NAMALWA (cell line): ENCODE measurements around the gene ACER2.
"Not testable (repeated sequence)": the region's sequence is repeated elsewhere in the genome, so short reads cannot be mapped to it uniquely, and the experiment has no call there.

Source experiments
- DNase-seq: peaks from one replicate; pipeline ENCODE4 v3.0.0-alpha.2; 2015; ENCODE audit warnings: low spot score

ACER2 gene

DNA sequence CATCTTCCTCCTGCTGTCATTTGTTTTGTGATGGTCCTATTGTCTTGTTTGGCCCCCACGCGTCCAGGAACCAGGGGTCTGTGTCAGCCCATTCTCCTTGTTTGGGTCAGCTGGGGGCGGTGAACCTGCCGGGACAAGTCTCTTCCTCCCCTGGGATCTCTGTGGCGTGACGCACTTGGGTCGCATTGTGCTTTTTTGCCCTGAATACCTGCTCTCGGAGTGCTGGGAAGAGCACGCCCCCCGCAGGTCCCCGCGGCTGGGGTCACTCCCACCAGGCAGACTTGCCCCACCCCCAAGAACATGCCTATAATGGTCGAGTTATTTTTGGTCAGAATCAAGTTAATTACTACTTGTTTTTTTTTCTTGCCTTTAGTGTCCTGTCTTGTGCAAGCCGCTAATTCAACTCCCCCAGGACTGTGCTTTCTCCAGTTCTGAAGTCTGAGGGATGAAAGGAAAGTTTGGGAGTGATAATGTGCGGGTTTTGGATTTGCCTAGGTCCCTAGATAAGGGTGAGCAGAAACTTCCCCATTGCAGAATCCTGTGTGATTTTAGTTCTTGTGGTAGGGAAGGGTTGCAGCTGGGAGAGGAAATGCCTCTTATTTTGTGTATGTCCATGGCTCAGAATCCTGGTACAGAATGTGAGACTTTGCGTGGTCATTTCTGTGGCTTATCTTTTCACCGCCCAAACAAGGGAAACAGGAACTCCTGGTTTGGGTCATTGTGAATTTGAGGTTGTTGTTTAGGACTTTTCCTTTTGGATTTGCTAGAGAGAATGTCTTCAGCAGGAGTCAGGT, 789 bp downstream of the ACER2 start:
- DNase-seq, result peak; percentile 43

GRCh38 chr9:19410195-19410503, 1.3 kb downstream of the ACER2 start:
- no peak for DNase-seq

- no peak for DNase-seq
These were observed 1.8 kb downstream of the ACER2 start for GRCh38 chr9:19410594-19410993.

GRCh38 chr9:19411316-19411715, 2.5 kb downstream of the ACER2 start:
- DNase-seq, result no peak

GRCh38 chr9:19413456-19413855, 4.6 kb downstream of the ACER2 start:
- DNase-seq, result not testable (repeated sequence)

DNA sequence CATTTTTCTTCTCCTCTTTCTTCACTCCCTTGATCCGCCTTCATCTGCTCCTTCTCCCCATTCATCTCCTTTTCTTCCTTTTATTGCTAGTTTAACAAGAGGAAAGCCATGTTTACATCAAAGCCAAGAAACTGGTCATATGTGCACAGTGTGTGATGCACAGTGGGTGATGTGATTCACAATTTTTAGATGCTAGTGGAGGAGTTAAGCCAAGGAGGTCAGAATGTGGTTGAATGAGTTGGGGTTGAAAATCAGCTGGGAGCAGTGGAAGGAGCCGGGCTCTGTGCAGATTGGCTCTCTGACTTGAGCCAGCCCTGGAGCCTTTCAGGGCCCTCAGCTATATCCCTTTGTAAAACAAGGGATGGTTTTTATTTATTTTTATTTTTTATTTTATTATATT, 7.3 kb downstream of the ACER2 start:
- DNase-seq, result no peak

DNA sequence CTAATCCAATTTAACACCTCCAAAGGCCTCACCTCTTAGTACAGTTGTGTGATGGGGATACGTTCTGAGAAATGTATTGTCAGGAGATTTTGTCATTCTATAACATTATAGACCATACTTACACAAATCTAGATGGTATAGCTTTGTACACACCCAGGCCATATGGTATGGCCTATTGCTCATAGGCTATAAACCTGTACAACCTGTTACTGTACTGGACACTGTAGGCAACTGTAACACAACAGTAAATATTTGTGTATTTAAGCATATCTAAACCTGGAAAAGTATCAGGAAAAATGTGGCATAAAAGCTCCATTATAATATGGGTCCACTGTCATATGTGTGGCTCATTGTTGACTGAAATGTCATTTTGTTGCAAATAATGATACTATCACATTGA, 12.1 kb downstream of the ACER2 start:
- DNase-seq, result no peak

- DNase-seq, result no peak
These were observed 14.4 kb downstream of the ACER2 start for GRCh38 chr9:19423163-19423562.

GRCh38 chr9:19424176-19424779, 15.5 kb downstream of the ACER2 start:
- no peak for DNase-seq

GRCh38 chr9:19429595-19429994, 20.8 kb downstream of the ACER2 start:
- no peak for DNase-seq

- DNase-seq, result no peak
These were observed 21.5 kb downstream of the ACER2 start for GRCh38 chr9:19430201-19430760.

GRCh38 chr9:19431361-19432171, 22.8 kb downstream of the ACER2 start:
- no peak for DNase-seq

- DNase-seq, result no peak
These were observed 23.7 kb downstream of the ACER2 start for GRCh38 chr9:19432473-19432872.

GRCh38 chr9:19433729-19434128, 24.9 kb downstream of the ACER2 start:
- DNase-seq, result not testable (repeated sequence)

GRCh38 chr9:19440376-19440775, 31.6 kb downstream of the ACER2 start:
- no peak for DNase-seq

DNA sequence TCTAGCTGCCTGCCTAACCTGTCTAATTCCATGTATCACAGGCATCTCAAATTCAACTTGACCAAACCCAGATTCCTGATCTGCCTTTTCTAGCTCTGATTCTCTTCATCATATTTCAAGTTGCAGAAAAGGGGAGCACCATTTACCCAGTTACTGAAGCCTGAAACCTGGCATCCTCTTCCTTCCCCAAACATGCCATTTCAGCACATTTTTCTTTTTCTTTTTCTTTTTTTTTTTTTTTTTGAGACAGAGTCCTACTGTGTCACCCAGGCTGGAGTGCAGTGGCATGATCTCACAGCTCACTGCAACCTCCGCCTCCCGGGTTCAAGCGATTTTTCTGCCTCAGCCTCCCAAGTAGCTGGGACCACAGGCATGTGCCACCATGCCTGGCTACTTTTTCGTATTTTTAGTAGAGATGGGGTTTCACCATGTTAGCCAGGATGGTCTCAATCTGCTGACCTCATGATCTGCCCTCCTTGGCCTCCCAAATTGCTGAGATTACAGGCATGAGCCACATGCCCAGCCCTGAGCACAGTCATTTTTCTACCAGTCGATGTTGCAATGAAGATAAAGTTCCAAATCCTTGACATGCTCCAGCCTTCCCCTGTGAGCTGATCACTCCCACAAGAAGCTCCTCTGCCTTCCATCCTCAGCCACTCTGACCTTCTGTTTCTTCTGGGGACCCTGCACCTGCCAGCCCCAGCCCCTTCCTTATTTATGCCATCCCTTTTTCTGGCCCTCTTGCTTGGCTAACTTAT, 32.2 kb downstream of the ACER2 start:
- DNase-seq, result no peak

- DNase-seq, result no peak
These were observed 32.9 kb downstream of the ACER2 start for GRCh38 chr9:19441730-19442129.

DNA sequence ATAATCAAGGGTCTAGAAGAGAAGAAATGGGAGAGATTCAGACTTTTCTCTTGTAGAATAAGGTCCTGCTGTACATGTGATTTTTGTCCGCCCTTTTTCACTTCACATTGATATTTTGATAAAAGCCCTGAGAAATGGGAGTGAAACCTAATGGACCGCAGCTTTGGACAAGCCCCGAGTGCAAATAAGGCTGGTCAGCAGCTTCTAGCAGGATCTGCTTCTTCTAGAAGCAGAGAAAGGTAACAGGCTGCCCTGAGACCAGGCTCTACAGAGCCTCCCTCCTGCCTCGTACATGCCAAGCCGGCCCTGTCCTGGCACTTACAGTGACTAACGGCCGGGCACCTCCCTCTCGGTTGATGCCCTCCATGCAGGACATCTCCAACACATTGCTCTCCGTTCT, 33.4 kb downstream of the ACER2 start:
- DNase-seq, result no peak

DNA sequence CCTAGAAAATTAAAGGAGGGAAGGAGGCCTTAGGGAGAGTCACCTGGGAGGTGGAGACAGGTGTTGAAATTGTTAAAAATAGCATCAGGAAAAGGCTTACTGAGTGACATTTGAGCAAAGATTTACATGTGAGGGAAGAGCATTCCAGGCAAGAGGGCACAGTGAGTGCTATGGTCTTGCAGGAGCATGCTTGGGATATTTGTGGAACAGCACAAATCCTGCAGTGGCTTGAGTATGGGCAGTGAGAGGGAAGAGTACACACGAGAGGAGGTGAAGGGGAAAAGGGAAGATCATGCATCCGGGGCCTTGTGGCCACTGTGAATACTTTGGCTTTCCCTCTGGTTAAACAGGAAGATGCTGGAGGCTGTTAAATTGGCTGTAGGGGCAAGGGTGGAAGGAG, 36.6 kb downstream of the ACER2 start:
- no peak for DNase-seq

DNA sequence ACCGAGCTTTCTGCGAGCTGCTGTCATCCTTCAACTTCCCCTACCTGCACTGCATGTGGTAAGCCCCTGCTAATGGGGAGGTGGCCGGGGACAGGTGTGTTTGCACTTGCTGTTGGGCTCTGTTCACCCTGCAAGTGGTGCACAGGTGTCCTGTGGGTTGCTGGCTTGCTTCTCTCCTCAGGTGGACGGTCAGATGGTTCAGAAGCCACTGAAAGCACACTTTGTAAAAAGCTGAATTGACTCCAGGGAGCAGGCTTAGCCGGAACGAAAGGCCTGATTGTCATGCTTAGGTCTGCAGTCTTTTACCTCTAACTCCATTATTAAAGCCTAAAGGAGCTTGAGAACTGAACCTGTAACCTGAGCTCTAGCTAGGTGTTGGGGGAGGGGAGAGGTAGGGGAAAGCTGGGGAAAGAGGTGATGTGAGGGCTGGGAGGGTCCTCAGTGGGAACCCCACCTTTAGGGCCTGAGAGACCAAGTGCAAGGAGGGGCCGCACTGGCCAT, 37.6 kb downstream of the ACER2 start:
- DNase-seq, result no peak

DNA sequence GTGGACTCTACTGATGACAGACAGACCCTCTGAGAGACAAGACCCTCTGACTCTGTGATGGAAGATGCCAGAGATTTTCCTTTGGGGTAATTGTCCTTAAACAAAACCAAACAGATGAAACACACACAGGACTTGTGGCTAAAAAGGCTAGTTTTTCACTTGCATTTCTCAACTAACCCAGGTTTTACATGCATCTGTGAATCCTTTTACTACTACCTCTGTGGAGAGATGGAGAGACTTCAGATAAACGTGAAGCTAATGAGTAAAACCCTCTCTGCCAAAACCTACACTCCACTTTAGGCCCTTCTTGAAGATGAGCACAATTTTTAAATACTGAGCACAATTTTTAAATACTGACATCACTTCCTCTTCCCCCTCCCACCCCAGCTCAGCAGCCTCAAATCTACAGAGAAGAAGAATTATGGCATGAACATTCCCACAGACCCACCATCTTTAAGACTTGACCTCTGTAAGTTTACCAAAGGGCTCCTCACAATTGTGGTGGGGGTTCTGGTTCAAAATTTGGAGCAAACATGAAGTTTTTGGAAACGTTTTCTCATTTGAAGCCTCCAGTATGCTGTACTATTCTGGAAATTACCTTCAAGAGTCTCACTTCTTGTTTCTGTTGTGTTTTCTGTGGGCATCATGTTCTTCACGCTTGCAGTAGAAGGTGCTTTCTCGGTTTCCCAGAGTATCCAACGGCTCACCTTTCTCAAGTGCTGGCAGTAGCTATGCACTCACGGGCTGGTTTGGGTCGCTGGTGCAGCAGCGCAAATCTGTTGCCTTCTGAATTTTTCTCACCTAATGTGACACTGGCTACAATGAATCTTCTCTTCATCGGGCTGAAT, 42.7 kb downstream of the ACER2 start:
- DNase-seq, result peak; percentile 33
